ENCODE data around the gene KRT71.

DNA sequence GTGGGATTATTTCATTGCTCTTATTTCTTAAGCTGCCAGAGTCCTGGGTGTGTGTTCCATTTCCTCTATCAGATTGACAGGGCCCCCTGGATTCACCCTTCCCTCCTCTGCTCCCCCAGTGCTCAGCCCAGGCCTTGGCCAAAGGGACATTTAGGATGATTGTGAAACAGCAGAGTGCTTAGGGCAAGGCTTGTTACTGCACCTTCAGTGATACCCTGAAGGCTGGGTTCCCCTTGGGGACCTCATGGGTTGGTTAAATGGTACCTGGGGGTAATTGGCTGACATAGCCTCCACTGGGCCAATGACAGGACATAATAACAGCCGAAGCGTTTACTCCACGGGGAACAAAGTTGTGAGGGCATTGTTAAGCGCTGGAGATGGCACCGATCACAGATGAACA, 49.6 kb upstream of the KRT71 start:
- TF ChIP-seq CTCF (IDR thresholded peaks at IDR 0.05), result no peak
- TF ChIP-seq POLR2A (IDR thresholded peaks at IDR 0.05), result no peak
- no peak for TF ChIP-seq POLR2AphosphoS5 (IDR thresholded peaks at IDR 0.05)
- TF ChIP-seq EP300 (IDR thresholded peaks at IDR 0.05), result no peak

All from sigmoid colon (tissue), 4 donors.